ENCODE results near the gene CCDC51.
A peak's percentile ranks its signal among the peaks of the same experiment; 100 is the strongest.
"Not testable (repeated sequence)": the region's sequence is repeated elsewhere in the genome, so short reads cannot be mapped to it uniquely, and the experiment has no call there.

Gene CCDC51, protein sequence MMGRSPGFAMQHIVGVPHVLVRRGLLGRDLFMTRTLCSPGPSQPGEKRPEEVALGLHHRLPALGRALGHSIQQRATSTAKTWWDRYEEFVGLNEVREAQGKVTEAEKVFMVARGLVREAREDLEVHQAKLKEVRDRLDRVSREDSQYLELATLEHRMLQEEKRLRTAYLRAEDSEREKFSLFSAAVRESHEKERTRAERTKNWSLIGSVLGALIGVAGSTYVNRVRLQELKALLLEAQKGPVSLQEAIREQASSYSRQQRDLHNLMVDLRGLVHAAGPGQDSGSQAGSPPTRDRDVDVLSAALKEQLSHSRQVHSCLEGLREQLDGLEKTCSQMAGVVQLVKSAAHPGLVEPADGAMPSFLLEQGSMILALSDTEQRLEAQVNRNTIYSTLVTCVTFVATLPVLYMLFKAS

GRCh38 chr3:48439820-48440589 lies at the start of gene CCDC51, which contains the start of gene TMA7:
CCDC51 (minus strand) TSS chr3:48440119; CDS start chr3:48435128, 4,991 bp downstream.
TMA7 (plus strand) TSS chr3:48440257; CDS start chr3:48440297, 40 bp downstream.
- DNase-seq = peak; percentile 90

DNA sequence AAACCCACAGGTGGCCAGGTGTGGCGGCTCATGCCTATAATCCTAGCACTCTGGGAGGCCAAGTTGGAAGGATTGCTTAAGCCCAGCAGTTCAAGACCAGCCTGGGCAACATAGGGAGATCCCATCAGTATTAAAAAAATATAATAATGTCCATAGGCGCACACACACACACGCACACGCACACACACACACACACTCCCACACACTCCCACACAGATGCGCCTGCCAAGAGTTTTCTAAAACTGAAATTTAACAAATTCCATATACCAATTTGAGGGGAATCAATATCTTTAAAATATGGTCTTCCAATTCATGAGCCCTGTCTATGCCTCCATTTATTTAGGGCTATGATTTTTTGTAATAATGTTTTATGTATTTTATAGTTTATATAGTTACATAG lies 47.0 kb upstream of the CCDC51 start:
- DNase-seq = no peak

GRCh38 chr3:48482822-48483221 lies 42.9 kb upstream of the CCDC51 start:
- DNase-seq = not testable (repeated sequence)

GRCh38 chr3:48480891-48481290 lies 41.0 kb upstream of the CCDC51 start:
- not testable (repeated sequence) for DNase-seq

DNA sequence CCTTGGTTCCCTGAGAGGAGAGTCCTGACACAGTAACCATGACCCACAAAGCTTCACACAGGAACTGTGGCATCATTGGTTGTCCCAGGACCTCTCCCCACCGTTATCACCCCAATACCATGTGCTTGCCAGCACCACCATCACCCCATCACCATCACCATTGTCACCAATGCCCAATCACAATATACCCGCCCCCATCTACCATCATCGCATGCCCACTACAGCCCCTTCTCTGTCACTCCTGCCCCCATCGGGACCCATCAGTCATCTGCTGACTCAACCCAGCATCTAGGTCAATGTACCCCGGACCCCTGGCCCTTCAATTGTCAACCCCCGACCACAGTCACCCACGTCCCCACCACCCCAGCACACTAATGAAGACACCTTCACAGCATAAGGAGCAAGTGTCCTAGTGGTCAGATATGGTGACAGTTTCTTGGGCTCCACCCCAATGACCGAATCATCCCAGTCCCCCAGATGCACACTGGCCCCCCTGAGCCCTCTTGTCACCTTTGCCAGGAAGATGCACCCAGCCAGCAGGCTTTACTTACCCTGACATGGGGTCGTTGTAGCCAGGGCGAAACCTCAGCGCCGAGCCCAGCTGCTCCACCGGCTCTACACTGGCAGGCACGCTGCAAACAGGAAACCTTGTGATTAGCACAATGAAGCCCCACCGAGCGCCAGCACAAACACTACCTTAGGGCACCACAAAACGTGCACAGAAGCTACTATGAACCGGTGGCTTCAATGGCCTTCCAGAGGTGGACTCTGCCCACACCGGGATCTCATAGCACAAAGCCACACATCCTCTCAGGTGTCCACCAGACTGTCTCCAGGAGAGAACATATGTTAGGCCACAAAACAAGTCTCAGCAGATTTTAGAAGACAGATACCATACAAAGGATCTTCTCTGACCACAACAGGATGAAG lies 39.0 kb upstream of the CCDC51 start:
- DNase-seq = no peak

DNA sequence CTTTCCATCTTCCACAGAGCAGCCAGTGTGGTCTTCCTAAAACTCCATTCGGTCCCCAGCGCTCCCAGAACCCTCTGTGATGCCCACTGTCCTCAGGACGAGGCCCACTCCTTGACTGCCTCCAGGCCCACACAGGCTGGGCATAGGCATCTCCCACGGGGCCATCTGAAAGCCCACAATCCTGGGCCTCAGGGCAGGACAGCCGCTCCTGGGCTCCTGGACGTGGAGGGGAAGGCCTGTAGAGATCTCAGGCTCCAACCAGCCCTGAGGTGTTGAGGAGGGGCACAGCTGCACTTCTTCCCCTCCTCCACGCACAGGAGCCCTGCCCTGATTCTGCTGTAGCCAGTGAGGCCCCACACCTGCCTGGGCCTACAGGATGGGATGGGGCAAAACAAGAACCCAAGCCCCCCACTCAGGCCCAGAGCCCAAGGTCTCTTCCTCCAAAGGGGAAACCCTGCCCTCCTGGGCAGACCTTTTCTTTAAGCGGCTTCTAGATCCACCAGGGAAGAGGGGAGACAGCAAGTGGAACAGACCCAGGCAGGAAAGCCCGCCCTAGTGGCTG lies 38.1 kb upstream of the CCDC51 start:
- no peak for DNase-seq

DNA sequence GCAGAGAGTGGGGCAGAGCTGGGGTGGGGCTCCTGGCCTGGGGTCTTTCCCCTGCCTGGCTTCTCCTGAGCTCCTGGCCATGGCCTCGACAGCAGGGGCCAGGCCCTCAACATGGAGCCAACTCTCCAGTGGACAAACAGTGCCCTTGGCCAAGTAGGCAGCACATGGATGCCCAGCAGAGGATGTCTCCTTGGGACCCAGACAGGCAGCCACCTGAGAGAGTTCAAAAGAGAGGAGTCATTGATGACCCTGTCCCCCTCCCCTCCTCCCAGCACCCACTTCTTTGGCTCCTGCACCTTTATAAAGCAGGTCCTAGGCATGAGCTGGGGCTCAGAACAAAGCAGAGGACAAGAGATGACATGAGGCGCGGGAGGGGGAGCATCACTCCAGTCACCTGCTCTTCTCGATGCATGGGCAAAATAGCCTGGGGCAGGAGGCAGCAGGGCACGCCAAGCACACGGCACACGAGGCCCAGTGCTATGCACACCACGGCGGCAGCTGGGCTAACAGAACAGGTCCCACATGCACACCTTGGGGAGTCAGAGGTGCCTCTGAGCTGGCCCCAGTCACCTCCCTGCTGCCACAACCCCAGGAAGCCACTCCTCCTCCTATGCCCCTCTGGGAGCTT lies 36.6 kb upstream of the CCDC51 start:
- no peak for DNase-seq

DNA sequence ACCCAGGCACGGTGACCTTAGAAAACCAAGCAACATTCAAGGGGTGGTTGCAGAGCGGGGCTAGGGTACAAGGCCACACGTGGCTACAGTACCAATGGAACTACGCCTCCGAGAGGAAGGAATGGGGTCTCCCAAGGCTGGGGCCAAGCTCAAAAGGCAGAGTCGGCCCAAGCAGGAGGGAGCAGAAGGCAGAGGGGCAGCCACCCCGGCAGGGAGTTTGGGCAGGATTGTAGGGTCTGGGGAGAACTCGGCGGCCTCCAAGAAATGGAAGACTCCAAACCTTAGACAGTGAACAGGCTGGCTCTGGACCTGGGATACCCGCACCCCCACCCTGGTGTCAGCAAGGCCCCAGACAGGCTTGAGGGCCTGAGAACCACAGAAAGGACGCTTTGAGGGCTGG lies 35.3 kb upstream of the CCDC51 start:
- no peak for DNase-seq

DNA sequence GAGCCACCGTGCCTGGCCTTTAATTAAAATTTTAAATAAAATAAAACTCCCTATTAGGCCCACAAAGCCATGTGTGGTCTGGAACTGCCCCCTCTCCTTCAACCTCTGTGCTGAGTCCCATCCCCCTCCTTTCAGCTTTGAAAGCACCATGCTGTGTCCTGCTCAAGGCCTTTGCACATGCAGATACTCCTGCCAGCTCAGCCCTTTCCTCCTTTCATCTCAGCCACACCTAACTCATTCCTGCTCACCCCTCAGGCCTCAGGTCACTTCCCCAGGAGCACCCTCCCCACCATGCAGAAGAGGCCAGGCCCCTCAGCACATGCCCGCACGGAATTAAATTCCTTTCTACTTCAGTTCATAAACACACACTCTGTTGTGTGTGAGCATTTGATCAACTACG lies 34.7 kb upstream of the CCDC51 start:
- DNase-seq = no peak

GRCh38 chr3:48474031-48474430 lies 34.1 kb upstream of the CCDC51 start:
- not testable (repeated sequence) for DNase-seq

- DNase-seq = no peak
Measured at GRCh38 chr3:48473617-48473952, 33.7 kb upstream of the CCDC51 start.

DNA sequence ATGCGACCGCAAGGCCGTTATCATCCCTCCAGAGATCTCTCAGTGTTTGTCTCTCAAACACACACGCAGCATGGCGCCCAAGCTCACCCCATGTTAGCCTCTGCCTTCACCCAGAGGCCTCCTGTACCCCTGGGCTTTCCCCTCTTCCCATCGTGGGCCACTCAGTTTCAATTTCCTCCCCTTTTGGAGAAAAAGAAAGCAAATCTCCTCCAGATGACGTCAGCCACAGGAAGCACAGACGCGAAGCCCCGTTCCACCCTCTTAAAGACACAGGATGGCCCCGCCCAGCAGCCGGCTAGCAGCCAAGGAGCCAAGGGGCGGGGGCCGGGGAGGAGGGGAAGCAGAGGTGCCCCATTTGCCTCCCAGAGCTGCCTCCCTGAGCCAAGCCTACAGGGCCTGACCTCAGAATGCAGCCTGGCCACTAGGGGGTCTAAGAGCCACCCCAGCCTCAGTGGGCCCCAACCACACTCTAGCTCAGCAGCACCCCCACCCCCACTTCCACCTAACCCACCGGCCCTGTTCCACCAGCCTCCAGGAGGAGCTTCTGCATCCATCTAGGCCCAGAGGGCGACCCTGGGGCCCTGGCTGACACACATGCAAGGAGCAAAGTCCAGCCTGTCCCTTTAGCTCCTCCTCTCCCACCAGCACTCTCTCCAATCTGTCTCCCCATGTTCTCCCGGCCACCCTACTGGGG lies 33.2 kb upstream of the CCDC51 start:
- peak; percentile 70 for DNase-seq

DNA sequence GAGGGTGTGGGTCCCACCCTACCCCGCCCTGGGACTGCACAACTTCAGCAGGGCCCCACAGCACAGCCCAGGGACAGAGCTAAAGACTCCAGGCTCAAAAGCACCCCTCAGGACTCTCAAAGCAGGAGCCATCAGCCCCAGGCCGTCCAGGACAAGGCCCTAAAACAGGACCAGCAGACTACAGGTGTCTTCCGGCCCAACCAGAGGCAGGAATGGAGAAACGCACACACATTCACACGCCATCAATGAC lies 32.7 kb upstream of the CCDC51 start:
- DNase-seq = no peak

GRCh38 chr3:48470286-48470685 lies 30.4 kb upstream of the CCDC51 start:
- DNase-seq = no peak

GRCh38 chr3:48469046-48469915 lies 29.4 kb upstream of the CCDC51 start:
- no peak for DNase-seq

- DNase-seq = no peak
Measured at GRCh38 chr3:48468329-48468731, 28.4 kb upstream of the CCDC51 start.

DNA sequence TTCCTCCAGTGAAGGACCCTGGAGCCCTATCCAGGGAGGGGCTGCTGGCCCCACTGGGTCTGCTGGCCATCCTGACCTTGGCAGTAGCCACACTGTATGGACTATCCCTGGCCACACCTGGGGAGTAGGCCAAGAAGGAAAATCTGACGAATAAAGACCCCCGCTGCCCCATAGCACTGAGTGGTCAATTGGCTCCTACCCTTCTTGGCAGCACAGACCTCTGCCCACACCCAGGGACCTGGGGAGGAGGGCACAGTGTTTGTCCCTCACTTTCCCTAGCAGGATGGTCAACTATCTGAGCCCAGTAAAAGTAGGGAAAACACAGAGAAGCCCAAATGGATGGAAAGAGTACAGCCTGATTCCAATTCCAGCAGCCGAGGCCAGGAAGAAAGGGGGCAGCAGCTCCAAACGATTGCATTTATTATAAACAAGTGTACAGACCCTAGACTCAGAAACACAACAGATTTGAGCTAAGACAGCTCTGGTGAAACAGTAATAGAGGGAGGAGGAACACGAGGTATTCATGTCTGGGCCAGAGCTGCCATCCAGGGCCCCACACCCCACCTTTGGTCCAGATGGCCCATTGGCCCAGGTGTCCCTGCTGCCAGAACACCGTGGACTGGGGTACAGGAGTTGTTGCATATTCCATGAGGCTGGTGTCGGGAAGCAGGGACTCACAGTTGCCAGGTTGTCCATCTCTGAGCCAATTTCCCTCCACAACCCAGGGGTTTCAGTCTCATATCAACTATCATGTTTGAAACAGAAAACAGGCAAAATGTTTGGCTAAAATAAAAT lies 27.8 kb upstream of the CCDC51 start:
- no peak for DNase-seq

DNA sequence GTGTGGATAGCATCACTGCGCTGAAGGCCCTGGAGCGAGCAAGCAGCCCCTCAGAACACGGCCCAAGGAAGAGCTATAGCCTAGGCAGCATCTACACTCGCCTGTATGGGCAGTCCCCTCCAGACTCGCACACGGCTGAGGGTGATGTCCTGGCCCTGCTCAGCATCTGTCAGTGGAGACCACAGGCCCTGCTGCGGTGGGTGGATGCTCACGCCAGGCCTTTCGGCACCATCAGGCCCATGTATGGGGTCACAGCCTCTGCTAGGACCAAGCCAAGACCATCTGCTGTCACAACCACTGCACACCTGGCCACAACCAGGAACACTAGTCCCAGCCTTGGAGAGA lies 27.2 kb upstream of the CCDC51 start:
- DNase-seq = no peak

DNA sequence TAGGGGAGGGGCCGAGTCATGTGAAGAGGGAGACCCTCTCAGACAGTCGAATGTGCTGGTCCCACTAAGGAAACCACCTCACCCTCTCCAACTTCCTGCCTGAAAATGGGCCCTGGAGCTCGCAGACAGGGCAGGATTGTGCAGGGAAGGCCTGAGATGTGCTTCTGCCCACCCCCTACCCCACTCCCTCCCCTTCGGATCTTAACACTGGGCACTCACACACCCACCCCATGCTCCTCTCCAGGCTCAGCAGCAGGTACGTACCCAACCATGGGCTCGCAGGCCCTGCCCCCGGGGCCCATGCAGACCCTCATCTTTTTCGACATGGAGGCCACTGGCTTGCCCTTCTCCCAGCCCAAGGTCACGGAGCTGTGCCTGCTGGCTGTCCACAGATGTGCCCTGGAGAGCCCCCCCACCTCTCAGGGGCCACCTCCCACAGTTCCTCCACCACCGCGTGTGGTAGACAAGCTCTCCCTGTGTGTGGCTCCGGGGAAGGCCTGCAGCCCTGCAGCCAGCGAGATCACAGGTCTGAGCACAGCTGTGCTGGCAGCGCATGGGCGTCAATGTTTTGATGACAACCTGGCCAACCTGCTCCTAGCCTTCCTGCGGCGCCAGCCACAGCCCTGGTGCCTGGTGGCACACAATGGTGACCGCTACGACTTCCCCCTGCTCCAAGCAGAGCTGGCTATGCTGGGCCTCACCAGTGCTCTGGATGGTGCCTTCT lies 26.6 kb upstream of the CCDC51 start:
- DNase-seq = no peak
